Measurements from ENCODE around the gene MAP2K5. TPM values are rescaled to one million over a fixed set of nuclear protein-coding genes. Genes with fewer than 3 reads are reported as not detected.

Gene MAP2K5
- total RNA-seq, 1 donor from 2014 or later, result 2.9 TPM

DNA sequence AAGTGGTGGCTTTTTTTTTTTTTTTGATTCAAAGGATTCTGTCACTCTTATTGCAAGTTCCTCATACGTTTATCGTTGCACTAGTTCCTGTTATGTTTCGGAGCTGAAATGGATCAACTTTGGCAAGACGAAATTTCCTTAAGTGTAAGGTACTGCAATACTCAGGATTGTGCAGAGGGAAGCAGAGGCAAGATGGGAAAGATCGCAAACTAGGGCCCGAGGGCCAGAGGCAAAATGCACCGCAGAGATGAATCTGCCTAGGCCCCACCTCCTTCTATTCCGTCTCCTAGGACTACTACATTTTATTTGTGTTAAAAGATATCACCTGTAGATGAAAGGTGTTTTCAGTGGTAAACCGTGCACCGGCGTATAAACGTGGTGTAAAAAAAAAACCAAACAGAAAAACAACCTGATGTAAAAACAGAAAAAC, 297.0 kb downstream of the MAP2K5 start:
- H3K36me3 ChIP-seq (ENCODE audit: control insufficient read depth, insufficient read depth, low read length), result no peaks in the 10 kb centered on the region
- TF ChIP-seq CTCF (IDR thresholded peaks at IDR 0.05; ENCODE audit: insufficient read depth, low read length, severe bottlenecking), result no peak
- peak overlapping the region; percentile 93 for H3K4me3 ChIP-seq (ENCODE audit: low read depth, low read length)
- FAIRE-seq (no peak), DNase-seq (ENCODE audit: low read depth) (peak; percentile 49)
- peaks cover 15% of the 10 kb centered on the region for H3K27me3 ChIP-seq (ENCODE audit: control insufficient read depth, insufficient read depth, low read length)

GRCh38 chr15:67839929-67840748, 297.6 kb downstream of the MAP2K5 start, which contains the start of gene RNU6-1:
Gene RNU6-1, minus strand, starts transcription at chr15:67840045.
- Histone ChIP-seq H3K27me3 (ENCODE audit: control insufficient read depth, insufficient read depth, low read length) (peaks cover 9% of the 10 kb centered on the region), H3K4me3 (ENCODE audit: low read depth, low read length) (peak within 1 kb of the TSS; percentile 93), H3K36me3 (ENCODE audit: control insufficient read depth, insufficient read depth, low read length) (no peaks in the 10 kb centered on the region)
- FAIRE-seq, result no peak
- DNase-seq (ENCODE audit: low read depth), result peak; percentile 81
- TF ChIP-seq CTCF (IDR thresholded peaks at IDR 0.05; ENCODE audit: insufficient read depth, low read length, severe bottlenecking), result no peak

DNA sequence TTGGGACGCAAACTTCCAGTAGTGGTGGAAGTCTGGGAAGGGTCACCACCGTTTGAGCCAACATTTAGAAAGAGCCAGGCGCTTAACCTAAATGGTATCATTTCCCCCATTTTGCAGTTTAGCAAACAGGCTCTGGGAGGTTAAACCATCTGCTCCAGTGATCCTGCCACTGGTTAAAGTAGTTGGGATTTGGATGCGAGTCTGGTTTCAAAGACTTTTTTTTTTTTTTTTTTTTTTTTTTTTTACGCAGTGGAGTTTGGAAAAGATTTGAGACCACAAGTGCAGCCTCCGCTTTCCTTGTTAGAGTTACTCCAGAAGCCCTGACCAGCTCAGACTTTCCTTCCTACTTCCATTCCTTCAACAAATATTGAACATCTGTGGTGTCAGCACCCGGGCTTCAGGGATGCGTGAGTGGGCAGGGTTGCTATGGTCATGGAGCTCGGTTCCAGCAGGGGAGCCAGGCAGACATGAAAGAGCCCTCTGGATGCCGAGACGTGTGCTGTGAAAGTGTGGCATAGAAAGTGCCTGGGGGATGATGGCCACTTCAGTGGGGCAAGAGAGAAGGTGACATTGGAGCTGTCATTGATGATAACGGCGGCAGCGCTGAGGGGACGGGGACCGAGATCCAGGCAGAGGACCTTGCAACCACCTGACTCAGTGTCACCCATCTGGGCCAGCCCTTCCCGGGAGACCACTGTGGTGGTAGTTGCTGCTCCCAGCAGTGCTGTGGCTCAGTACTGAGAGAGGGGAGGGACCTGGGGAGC, 298.4 kb downstream of the MAP2K5 start:
- FAIRE-seq (no peak), DNase-seq (ENCODE audit: low read depth) (peak; percentile 19)
- Histone ChIP-seq H3K36me3 (ENCODE audit: control insufficient read depth, insufficient read depth, low read length) (no peaks in the 10 kb centered on the region), H3K27me3 (ENCODE audit: control insufficient read depth, insufficient read depth, low read length) (peaks cover 3% of the 10 kb centered on the region), H3K4me3 (ENCODE audit: low read depth, low read length) (peak overlapping the region; percentile 93)
- no peak for TF ChIP-seq CTCF (IDR thresholded peaks at IDR 0.05; ENCODE audit: insufficient read depth, low read length, severe bottlenecking)

GRCh38 chr15:67841513-67841762, 298.9 kb downstream of the MAP2K5 start:
- DNase-seq (ENCODE audit: low read depth), result no peak
- TF ChIP-seq CTCF (IDR thresholded peaks at IDR 0.05; ENCODE audit: insufficient read depth, low read length, severe bottlenecking), result no peak
- no peak for FAIRE-seq
- Histone ChIP-seq H3K27me3 (ENCODE audit: control insufficient read depth, insufficient read depth, low read length) (peaks cover 3% of the 10 kb centered on the region), H3K4me3 (ENCODE audit: low read depth, low read length) (no peak overlapping the region), H3K36me3 (ENCODE audit: control insufficient read depth, insufficient read depth, low read length) (no peaks in the 10 kb centered on the region)

- FAIRE-seq, result no peak
- no peak for DNase-seq (ENCODE audit: low read depth)
- Histone ChIP-seq H3K27me3 (ENCODE audit: control insufficient read depth, insufficient read depth, low read length) (no peaks in the 10 kb centered on the region), H3K36me3 (ENCODE audit: control insufficient read depth, insufficient read depth, low read length) (no peaks in the 10 kb centered on the region), H3K4me3 (ENCODE audit: low read depth, low read length) (no peak overlapping the region)
- no peak for TF ChIP-seq CTCF (IDR thresholded peaks at IDR 0.05; ENCODE audit: insufficient read depth, low read length, severe bottlenecking)
Measured at GRCh38 chr15:67843092-67843501, 300.6 kb downstream of the MAP2K5 start.

Measured in bronchial epithelial cell (primary cell).